ENCODE results near the gene MYBL2. TPM values are rescaled to one million over a fixed set of nuclear protein-coding genes. Genes with fewer than 3 reads are reported as not detected.

Gene MYBL2
- polyA plus RNA-seq, 1 donor (not counting 4 experiments of a cell fraction or from before 2014, with no cell fraction given): 4.0 TPM

GRCh38 chr20:43761386-43762340 is 94.7 kb downstream of the MYBL2 start:
- Histone ChIP-seq H3K9ac (ENCODE audit: control insufficient read depth, extremely low read depth, insufficient read depth, low read length) (no peak overlapping the region), H2AFZ (ENCODE audit: control insufficient read depth, low read length) (no peak overlapping the region), H3K27me3 (ENCODE audit: control insufficient read depth, extremely low read depth, insufficient read depth, low read length) (peaks cover 12% of the 10 kb centered on the region), H3K27ac (ENCODE audit: control insufficient read depth, insufficient read depth, low read length) (no peak overlapping the region), H3K9me3 (ENCODE audit: control insufficient read depth, low read depth, low read length) (no peaks in the 10 kb centered on the region), H3K4me2 (ENCODE audit: control insufficient read depth, extremely low read depth, insufficient read depth, low read depth, low read length) (no peak overlapping the region), H4K20me1 (ENCODE audit: control insufficient read depth, extremely low read depth, insufficient read depth, low read length) (no peaks in the 10 kb centered on the region), H3K4me3 (ENCODE audit: control insufficient read depth in 2 of 3, extremely low read depth in 1 of 3, insufficient read depth in 2 of 3, low read depth in 1 of 3, low read length in 3 of 3) (no peak overlapping the region), H3K79me2 (ENCODE audit: control insufficient read depth, insufficient read depth, low read length) (no peaks in the 10 kb centered on the region), H3K4me1 (ENCODE audit: control insufficient read depth, extremely low read depth, insufficient read depth, low read length) (no peaks in the 10 kb centered on the region), H3K9me1 (ENCODE audit: control insufficient read depth, extremely low read depth, insufficient read depth, low read length) (no peaks in the 10 kb centered on the region), H3K36me3 (ENCODE audit: control insufficient read depth in 2 of 2, extremely low read depth in 1 of 2, insufficient read depth in 2 of 2, low read length in 2 of 2) (no peaks in the 10 kb centered on the region)
- dilution Hi-C loops (cut with MboI; ENCODE audit: extremely low pct_ligation_motif_present, low sequenced_read_pairs): no loop called here
- DNase-seq (ENCODE audit: low read depth, low spot score) (no peak), FAIRE-seq (no peak)
- TF ChIP-seq EZH2 (IDR thresholded peaks at IDR 0.05; ENCODE audit: low read length): no peak
- no peak for TF ChIP-seq CTCF (optimal IDR thresholded peaks at IDR 0.05 in 1 of 3, IDR thresholded peaks at IDR 0.05 in 1 of 3, conservative IDR thresholded peaks at IDR 0.05 in 1 of 3; ENCODE audit: extremely low read depth in 1 of 3, insufficient read depth in 2 of 3, low read length in 3 of 3)

GRCh38 chr20:43762911-43763310 is 96.0 kb downstream of the MYBL2 start:
- H3K9me1 ChIP-seq (ENCODE audit: control insufficient read depth, extremely low read depth, insufficient read depth, low read length): no peaks in the 10 kb centered on the region
- no peaks in the 10 kb centered on the region for H3K36me3 ChIP-seq (ENCODE audit: control insufficient read depth in 2 of 2, extremely low read depth in 1 of 2, insufficient read depth in 2 of 2, low read length in 2 of 2)
- H2AFZ ChIP-seq (ENCODE audit: control insufficient read depth, low read length): no peak overlapping the region
- no peak overlapping the region for H3K9ac ChIP-seq (ENCODE audit: control insufficient read depth, extremely low read depth, insufficient read depth, low read length)
- peaks cover 5% of the 10 kb centered on the region for H3K4me1 ChIP-seq (ENCODE audit: control insufficient read depth, extremely low read depth, insufficient read depth, low read length)
- H4K20me1 ChIP-seq (ENCODE audit: control insufficient read depth, extremely low read depth, insufficient read depth, low read length): no peaks in the 10 kb centered on the region
- H3K4me2 ChIP-seq (ENCODE audit: control insufficient read depth, extremely low read depth, insufficient read depth, low read depth, low read length): no peak overlapping the region
- dilution Hi-C loops (cut with MboI; ENCODE audit: extremely low pct_ligation_motif_present, low sequenced_read_pairs): no loop called here
- no peaks in the 10 kb centered on the region for H3K79me2 ChIP-seq (ENCODE audit: control insufficient read depth, insufficient read depth, low read length)
- no peak for FAIRE-seq
- TF ChIP-seq EZH2 (IDR thresholded peaks at IDR 0.05; ENCODE audit: low read length): no peak
- TF ChIP-seq CTCF (optimal IDR thresholded peaks at IDR 0.05 in 1 of 3, IDR thresholded peaks at IDR 0.05 in 1 of 3, conservative IDR thresholded peaks at IDR 0.05 in 1 of 3; ENCODE audit: extremely low read depth in 1 of 3, insufficient read depth in 2 of 3, low read length in 3 of 3): no peak
- H3K9me3 ChIP-seq (ENCODE audit: control insufficient read depth, low read depth, low read length): no peaks in the 10 kb centered on the region
- no peak overlapping the region for H3K27ac ChIP-seq (ENCODE audit: control insufficient read depth, insufficient read depth, low read length)
- H3K27me3 ChIP-seq (ENCODE audit: control insufficient read depth, extremely low read depth, insufficient read depth, low read length): peaks cover 19% of the 10 kb centered on the region
- DNase-seq (ENCODE audit: low read depth, low spot score): no peak
- H3K4me3 ChIP-seq (ENCODE audit: control insufficient read depth in 2 of 3, extremely low read depth in 1 of 3, insufficient read depth in 2 of 3, low read depth in 1 of 3, low read length in 3 of 3): no peak overlapping the region
